GM19468 (cell line): ENCODE results near the gene ZDHHC7.
"Not testable (repeated sequence)": the region's sequence is repeated elsewhere in the genome, so short reads cannot be mapped to it uniquely, and the experiment has no call there.

ENCODE experiments used
- ATAC-seq: cut with Tn5 transposase; IDR thresholded peaks from one replicate; pipeline ENCODE4 v1.9.1; 2021; ENCODE audit warnings: mild to moderate bottlenecking, moderate library complexity, moderate number of reproducible peaks; ENCODE audit not compliant: unreplicated experiment; ENCODE audit errors: extremely low read depth

ZDHHC7 gene

DNA sequence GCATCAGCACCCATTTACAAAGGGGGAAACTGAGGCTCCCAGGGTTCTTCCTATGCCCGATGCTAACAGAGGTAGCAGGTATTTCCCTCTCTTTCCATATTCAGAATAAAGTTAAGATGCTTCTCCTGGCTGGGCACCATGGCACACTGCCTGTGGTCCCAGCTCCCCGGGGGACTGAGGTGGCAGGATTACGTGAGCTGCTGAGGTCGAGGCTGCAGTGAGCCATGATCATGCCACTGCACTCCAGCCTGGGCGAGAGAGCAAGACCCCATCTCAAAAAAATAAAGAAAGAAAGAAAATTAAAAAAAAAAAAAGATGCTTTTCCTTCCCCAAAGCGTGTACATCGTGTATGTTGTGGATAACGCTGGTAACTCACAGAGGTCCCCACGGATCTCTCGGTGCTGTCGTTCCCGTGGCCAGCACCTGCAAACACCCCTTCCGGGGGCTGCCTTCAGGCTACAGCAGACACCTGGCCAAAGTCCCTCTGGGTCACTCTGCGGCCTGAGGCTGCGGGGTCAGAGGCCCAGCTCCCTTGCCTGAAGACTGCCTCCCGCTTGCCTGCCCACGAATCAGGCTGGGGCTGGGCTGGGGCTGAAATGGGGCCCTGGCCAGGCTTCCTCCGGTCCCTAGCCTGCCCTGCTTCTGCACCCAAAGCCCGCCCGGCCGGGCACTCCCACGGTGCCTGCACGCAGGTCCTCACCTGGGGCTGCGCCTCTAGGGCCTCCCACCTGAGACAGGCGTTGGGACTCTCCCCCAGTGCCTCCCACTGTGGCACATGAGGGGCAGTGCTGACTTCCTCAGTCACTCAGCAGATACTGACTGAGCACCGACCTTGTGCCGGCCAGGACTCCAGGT lies 63.1 kb downstream of the ZDHHC7 start:
- no peak for ATAC-seq

DNA sequence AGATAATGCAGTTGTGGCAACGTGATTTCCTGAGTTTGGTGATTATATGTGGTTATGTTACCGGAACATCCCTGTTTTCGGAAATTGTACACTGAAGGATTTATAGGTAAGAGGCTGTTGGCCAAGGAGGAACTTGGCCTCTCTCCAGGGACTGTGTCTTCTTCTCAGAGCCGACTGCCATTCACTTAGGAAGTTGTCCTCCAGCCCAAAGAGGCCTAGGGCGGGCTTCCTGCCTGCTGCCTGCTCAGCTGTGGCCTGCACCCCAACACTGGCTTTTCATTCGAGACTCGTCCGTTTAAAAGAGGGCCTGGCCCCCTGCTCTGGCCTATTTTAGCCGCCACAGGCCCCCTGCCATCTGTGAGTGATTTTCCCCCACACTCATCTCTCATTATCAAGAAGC lies 64.3 kb downstream of the ZDHHC7 start:
- no peak for ATAC-seq

DNA sequence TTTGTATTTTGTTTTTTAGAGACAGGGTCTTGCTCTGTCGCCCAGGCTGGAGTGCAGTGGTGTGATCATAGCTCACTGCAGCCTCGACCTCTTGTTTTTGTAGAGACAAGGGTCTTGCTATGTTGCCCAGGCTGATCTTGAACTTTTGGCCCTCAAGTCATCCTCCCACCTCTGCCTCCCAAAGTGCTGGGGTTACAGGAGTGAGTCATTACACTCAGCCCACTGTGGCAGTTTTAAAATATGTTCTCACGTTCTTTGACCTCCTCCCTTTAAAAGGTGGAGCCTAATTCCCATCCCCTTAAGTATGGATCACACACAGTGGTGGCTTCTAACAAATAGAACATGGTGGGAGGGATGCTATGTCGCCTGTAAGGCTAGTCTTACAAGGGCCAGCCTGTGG lies 67.7 kb downstream of the ZDHHC7 start:
- no peak for ATAC-seq

DNA sequence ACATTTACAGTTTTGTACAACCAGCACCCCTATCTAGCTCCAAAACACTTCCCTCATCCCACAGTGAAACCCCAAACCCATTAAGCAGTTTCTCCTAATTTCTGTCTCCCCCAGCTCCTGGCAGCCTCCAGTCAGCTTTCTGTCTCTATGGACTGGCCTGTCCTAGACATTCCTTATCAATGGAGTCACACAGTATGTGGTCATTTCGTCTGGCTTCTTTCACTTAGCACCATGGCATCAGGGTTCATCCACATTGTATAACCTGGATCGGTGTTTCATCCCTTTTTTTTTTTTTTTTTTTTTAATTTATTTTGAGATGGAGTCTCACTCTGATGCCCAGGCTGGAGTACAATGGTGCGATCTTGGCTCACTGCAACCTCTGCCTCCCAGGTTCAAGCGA lies 68.5 kb downstream of the ZDHHC7 start:
- ATAC-seq, result no peak

DNA sequence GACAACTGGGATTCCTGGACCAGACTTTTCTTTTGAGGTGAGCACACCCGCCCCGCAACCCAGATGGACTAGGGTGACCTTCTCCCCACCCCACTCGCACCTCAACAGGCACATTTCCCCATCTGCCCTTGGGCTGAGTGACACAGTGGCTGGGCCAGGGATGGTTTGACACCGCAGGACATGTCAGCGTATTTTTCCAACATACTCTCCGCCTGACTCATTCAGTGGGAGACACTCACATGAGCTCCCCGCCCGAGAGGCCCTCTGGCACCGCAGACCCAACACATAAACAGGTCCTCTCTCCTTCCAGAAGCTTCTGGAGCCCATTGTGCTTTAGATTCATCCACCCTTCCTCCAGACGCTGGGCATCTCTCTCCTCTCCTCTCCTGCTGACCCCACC lies 69.4 kb downstream of the ZDHHC7 start:
- ATAC-seq, result no peak

DNA sequence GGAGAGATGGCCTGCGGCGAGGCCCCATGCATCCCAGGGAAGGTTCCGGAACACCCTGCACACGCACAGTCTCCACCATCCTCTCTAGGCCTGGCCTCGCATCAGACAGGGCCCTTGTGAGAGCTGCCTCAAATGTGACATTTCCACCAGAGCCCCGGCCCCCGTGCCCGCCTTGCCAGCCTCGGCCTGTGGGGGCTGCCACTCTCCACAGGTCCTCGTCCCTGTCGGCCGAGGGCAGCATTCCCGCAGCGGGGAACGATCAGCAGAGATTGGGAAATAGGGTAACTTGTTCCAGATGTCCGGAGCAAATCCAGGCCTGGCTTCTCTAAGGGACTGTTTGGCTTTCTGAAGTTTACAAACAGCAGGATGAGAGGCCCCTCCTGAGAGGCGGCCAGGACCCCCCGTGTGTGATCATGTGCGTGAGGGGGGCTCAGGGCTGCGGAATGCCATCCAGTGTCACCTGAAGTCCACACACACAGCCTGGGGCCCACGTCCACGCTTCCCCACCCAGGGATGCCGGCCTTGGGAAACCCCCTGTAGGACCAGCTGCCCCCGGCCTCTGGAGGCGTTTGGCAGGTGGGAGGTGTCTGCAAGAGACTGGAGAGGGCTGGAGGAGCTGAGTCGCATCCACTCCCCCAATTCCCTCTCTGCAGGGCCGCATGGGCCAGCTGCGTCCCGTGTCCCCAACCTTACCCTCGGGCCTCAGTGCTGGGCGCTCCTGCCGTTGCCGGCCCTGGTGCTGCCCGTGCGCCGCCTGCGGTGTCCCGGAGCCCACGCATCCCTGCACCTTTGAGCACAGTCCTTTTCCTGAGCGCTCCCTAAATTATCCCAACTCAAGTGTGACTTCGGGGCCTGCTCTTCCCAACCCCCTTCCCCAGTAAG lies 70.4 kb downstream of the ZDHHC7 start:
- ATAC-seq, result no peak

DNA sequence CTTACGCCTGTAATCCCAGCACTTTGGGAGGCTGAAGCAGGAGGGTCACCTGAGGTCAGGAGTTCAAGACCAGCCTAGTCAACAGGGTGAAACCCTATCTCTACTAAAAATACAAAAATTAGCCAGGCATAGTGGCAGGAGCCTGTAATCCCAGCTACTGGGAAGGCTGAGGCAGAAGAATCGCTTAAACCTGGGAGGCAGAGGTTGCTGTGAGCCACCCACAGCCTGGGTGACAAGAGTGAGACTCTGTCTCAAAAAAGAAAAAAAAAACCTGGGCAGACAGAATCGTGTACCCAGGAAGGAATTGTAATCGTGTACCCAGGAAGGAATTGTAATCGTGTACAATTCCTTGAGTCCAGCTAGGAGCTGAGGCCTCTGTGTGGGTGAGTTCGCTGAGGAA lies 72.7 kb downstream of the ZDHHC7 start:
- not testable (repeated sequence) for ATAC-seq

DNA sequence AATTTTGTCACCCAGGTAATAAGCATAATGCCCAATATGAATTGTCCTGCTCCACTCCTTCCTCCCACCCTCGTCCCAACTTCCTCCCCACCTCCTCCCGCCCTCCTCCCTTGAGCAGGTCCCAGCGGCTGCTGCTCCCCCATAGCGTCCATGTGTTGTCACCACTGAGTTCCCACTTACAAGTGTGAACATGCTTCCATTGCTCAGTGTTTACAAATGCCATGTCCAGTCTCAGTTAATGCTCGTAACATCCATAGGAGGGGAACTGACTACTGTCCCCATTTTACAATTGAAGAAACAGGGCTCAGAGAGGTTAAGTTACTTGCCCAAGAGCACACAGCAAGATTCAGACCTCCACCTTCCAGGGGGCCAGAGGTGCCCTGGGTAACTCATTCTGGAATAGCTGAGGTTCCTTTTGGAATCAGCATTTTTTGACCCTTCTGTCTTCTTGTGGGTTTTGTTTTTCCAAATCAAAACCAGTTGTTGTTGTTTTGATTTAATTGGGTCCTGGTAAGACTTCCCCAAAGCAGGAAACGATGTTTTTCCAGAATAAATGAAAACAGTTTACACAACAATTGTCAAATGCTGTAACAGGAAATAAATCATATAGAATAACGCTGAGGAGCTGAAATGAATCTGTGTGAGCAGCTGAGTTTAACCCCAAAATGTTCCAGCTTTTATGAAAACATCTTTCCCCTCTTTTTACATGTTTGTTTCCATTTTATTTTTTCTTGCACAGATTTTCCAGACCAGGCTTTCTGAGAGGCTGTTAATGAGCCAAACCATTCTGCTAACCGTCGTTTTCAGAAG lies 73.9 kb downstream of the ZDHHC7 start:
- no peak for ATAC-seq

DNA sequence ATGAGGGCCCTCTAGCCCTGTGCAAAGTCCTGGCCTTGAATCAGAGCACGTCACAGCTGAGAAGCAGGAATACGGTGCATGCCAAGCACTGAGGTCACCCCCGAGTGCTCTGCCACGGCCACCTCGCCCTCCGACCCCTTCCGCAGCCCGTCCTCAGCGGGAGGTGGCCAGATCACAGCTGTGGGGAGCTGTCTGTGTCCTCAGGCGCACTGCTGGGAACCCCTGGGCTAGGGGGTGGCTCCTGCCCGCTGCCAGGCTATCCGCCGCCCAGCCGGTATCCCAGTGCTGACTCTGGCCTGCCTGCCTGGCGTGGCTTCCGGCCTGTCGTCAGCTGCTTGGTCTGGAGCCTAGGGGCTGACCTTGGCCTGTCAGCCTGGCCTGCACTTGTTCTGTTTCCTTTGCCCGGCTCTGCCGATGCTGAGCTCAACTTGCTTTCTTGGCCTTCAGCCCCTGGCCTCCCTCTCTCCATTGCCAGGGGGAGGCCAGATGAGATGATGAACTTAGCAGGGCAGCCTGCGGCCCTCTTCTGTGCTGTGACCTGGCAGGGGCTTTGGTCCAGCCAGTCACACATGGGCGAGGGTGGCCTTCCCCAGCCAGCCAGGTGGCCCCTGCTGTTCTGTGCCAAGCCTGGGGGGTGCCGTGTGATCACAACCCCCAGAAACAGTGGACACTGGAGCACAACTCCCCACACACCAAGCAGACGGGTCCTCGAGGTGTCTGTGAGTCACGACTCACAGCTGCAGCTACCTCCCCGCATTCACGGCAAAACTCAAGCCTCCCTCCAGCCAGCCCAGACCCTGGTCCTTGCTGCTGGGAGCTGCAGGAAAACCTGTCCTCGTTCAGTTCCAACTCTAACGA lies 77.3 kb downstream of the ZDHHC7 start:
- ATAC-seq, result no peak

DNA sequence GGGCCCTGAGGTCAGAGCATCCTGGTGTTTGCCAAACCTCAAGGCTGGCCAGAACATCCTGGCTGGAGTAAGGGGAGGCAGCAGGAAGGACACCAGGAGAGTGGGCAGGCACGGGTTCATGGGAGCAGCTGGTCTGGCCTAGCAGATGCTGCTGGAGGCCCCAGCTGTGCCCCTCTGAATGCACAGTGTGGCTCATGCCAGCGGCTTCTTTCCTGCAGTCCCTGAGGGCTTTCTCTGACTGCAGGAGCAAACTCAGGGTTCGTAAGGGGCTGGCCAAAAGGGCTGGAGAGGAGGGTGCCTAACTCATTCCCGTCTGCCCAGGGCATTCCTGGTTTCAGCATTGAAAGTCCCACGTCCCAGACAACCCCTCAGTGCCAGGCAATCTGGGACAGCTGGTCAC lies 78.7 kb downstream of the ZDHHC7 start:
- no peak for ATAC-seq

DNA sequence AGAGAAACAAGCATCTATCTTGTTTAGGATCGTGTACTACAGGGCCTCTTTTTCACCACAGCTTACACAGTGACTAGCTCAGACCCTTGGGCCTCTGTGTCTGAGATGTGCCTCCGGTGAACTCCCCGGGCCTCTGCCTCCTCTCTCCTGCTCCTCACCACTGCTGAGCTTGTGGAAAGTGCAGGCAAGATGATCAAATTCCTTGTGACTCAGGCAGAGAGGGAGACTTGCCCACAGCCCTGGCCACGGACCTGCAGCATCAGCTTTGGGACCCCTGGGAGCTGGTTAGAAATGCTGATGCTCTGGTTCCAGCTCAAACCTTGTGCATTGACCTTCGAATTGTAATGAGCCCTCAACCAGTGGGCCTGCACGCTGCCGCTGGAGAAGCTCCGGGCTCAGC lies 79.8 kb downstream of the ZDHHC7 start:
- ATAC-seq, result no peak

DNA sequence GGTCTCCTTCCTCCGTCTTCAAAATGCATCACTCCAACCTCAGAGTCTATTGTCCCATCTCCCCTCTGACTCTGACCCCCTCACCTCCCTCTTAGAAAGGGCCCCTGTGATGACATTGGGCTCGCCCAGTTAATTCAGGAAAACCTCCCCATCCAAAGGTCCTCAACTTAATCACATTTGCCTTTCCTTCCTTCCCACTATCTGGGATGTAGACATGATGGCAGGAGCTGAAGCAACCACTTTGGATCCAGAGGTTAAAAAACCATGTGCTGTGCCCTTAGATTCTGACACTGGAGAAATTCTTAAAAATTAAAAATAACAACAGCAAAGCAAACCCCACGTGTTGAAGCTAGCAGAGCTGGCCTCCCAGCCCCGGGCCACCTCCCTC lies 80.2 kb downstream of the ZDHHC7 start:
- no peak for ATAC-seq

DNA sequence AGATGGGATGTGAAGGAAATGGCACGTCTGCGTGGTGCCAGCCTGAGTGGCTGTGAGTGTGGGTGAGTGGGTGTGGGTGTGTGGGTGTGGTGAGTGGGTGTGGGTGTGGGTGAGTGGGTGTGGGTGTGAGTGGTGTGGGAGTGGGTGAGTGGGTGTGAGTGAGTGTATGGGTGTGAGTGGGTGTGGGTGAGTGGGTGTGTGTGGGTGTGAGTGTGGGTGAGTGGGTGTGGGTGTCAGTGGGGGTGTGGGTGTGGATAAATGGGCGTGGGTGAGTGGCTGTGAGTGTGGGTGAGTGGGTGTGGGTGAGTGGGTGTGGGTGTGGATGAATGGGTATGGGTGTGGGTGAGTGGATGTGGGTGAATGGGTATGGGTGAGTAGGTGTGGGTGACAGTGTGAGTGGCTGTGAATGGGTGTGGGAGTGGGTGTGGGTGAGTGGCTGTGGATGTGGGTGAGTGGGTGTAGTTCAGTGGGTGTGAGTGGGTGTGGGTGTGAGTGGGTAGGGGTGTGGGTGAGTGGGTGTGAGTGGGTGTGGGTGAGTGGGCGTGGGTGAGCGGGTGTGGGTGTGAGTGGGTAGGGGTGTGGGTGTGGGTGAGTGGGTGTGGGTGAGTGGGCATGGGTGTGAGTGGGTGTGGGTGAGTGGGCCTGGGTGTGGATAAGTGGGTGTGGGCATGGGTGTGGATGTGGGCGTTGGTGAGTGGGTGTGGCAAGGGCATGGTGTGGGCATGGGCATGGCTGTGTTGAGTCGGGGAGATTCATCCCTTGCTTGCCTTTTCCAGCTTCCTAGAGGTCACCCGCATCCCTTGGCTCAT lies 80.8 kb downstream of the ZDHHC7 start:
- ATAC-seq, result no peak

DNA sequence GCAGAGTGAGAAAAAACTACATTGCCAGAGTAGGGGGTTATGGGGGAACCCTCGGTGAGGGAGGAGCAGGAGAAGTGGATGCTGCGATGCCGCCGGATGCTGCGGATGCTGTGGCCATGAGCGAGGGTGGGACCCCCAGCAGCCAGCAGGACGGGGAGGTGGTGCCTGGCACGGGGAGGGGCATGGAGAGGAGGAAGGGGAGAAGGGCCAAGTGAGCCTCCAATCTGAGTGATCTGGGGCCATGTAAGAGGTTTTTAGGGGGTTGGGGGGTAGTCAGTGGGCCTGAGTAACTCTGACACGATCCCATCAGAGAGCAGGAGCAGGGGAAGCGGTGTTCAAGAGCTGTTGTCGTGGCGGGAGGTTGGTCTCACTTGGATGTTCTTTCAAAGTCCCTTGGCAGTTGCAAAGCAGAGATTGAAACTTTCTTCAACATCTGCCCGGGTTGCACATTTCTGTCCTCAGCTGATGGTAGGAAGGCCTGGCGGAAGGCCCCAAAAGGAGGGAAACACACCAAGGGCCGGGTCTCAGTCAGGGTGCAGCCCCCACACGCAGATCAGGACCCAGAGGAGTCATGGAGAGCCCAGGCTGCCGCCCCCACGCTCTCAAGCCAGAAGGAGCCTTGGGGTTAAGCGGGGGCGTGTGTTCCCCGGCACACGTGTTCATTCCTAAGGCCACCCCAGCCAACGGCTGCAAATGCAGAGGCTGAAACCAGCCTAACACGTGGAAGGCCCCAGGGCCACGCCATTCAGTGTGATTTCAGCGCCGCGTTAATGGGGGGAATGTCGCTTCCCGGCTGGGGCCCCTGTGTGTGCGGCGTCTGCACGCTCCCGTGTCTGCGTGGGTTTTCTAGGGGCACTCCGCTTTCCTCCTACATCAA lies 81.7 kb downstream of the ZDHHC7 start:
- no peak for ATAC-seq

DNA sequence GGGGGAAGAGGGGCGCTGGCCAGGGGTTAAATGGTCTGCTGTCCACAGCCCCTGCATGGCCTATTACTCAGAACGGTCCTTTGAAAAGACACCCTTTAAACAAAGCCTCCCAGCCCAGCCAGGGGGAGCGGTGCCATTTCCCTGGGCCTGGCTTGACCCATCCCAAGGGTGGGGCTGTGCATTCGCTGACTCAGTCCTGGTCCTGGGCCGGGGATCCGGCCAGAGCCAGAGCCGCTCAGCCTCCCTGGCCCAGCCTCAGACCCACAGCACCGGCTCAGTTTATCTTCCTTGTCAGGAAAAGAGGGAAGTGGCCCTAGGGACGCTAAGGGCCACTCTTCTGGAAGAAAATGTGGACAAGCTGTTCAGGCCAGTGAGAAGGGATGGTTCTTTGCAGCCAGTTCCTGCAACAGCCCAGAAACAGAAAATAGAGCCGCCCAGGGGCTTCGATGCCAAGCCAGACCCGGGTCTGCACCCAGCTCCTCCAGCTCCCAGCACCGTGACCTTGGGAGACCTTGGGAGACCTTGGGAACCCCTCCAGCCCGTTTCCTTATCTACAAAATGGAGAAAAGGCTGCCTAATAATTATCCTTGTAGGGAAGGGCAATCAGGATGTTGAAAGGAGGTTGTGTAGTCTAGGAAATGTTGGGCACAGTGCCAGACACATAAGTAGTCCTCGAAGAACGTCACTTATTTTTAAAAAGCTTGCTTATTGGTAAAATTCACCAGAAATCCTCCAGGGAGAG lies 82.5 kb downstream of the ZDHHC7 start:
- no peak for ATAC-seq

DNA sequence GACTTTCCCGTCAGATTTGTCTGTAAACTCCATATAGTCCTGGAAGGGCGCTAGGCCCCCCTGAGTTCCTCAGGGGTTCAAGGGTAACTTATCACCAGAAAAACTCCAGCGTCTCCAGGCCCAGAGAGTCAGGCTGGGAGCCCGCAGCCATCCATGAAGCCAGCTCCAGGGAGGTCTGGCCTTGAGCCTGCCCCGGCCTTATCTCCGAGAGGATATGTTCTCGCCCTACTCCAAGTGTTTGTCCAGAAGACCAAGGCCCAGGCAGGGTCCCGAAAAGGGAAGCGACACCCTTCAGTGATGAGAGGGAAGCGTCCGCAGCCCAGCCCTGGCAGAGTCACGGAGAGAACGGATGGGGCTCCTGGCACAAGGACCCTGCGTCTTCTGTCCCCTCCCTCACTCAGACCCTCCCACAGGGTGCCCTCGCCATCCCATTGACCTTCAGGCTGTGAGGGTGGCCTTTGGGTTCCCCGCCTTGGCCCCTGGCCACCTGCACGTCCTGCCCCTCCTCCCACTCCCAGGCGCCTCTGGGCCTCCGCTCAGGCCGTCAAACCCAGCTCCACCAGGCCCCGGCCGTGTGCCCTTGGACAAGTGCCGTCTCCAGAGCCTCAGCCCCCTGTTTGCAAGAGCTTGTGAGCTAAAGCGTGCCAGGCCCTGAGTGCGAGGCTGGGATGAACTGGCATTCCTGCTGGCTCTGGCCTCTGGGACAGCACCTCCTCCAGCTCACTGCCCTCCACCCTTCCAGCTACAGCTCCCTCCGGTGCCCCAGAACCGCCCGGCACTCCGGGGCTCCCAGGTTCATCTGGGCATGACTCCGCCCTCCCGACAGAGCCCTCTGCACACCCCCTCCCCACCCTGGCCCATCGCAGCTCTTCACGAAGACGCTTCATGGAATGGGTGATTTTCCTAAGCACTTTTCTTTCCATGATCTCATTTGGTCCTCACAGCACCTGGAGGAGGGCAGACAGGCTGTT lies 83.4 kb downstream of the ZDHHC7 start:
- ATAC-seq, result no peak
